GM12878 (cell line): ENCODE data around the gene TEDC1. TPM values are rescaled to one million over a fixed set of nuclear protein-coding genes. Genes with fewer than 3 reads are reported as not detected.

Source experiments
- ATAC-seq: fragments of 200-7000 bp; cut with Tn5 transposase; 3 replicates; pipeline ENCODE4 v1.9.1; 2020; ENCODE audit warnings: mild to moderate bottlenecking, moderate library complexity
- BruUV-seq: library from RNA; stranded (reverse); fragments of 400-500 nt; replicated peaks from 2 replicates; lab custom pipeline; 2021; lab: Mats Ljungman, UMichigan
- CTCF ChIA-PET: fragments of 300-600 bp; sonication (Branson Sonifier 250); formaldehyde crosslinking; extraction: SDS; loops from one replicate; lab custom pipeline; 2021; ENCODE audit warnings: inconsistent platforms; lab: Yijun Ruan, JAX
- POLR2A ChIA-PET: fragments of 350-600 bp; formaldehyde crosslinking; extraction: SDS; loops from one replicate; lab custom pipeline; 2021; ENCODE audit warnings: inconsistent platforms; lab: Charles Lee
- RAD21 ChIA-PET: fragments of 300-600 bp; sonication (Branson Sonifier 250); formaldehyde crosslinking; loops from one replicate; lab custom pipeline; 2023; ENCODE audit warnings: antibody characterized with exemption; ENCODE audit not compliant: unreplicated experiment; lab: Charles Lee
- SMC1A ChIA-PET: fragments of 300-600 bp; sonication (Branson Sonifier 250); formaldehyde crosslinking; loops from one replicate; lab custom pipeline; 2023; ENCODE audit not compliant: unreplicated experiment, uncharacterized antibody; lab: Charles Lee
- DNase-seq: peaks from one replicate; pipeline ENCODE4 v3.0.0-alpha.2; 2011; ENCODE audit warnings: low read depth, low spot score
- FAIRE-seq: peaks from 3 replicates; lab custom pipeline; 2011; peaks lifted over from hg19 to GRCh38; lab: Jason Lieb, UNC
- H2AFZ ChIP-seq: 2 replicates; pipeline ENCODE4 v1.6.0; 2011; ENCODE audit warnings: low read depth, low read length, control low read depth; ENCODE audit not compliant: control insufficient read depth
- H3K27ac ChIP-seq: 2 replicates; pipeline ENCODE4 v1.5.1; 2011; ENCODE audit warnings: control low read depth; ENCODE audit not compliant: control insufficient read depth, insufficient read depth
- H3K27me3 ChIP-seq, 2 experiments: replicated peaks in 1 of 2; 2 replicates each; pipeline versions ENCODE4 v1.6.0 to v1.6.1; 2011; ENCODE audit warnings: low read length in 1 of 2; ENCODE audit not compliant: control insufficient read depth in 2 of 2, insufficient read depth in 2 of 2
- H3K36me3 ChIP-seq, 2 experiments: 2 replicates each; pipeline ENCODE4 v1.5.1; 2011; ENCODE audit warnings: low read length in 1 of 2; ENCODE audit not compliant: control insufficient read depth in 2 of 2, insufficient read depth in 2 of 2
- H3K4me1 ChIP-seq: 2 replicates; pipeline ENCODE4 v1.6.1; 2011; ENCODE audit warnings: mild to moderate bottlenecking, low read length, moderate library complexity, mixed read lengths; ENCODE audit not compliant: control insufficient read depth, insufficient read depth
- H3K4me2 ChIP-seq: 2 replicates; pipeline ENCODE4 v1.6.0; 2011; ENCODE audit warnings: control low read depth; ENCODE audit not compliant: control insufficient read depth, insufficient read depth
- H3K4me3 ChIP-seq: fragments of 200-600 bp; sonication (generic); 2 replicates; pipeline ENCODE4 v1.5.1; 2016
- H3K79me2 ChIP-seq: 2 replicates; pipeline ENCODE4 v1.6.0; 2011; ENCODE audit warnings: low read length; ENCODE audit not compliant: control insufficient read depth, insufficient read depth
- H3K9ac ChIP-seq: 2 replicates; pipeline ENCODE4 v1.8.0; 2011; ENCODE audit warnings: low read length, control low read depth, mixed read lengths; ENCODE audit not compliant: control insufficient read depth, insufficient read depth
- H3K9me3 ChIP-seq: replicated peaks from 3 replicates; pipeline ENCODE4 v1.5.1; 2011; ENCODE audit warnings: mild to moderate bottlenecking, low read length; ENCODE audit not compliant: control insufficient read depth, insufficient read depth
- H4K20me1 ChIP-seq: 2 replicates; pipeline ENCODE4 v1.6.0; 2011; ENCODE audit not compliant: control insufficient read depth, insufficient read depth
- ATF7 ChIP-seq: fragments of 450-650 bp; IDR thresholded peaks from 2 replicates; pipeline ENCODE4 v1.6.1; 2016; ENCODE audit warnings: low read depth, mild to moderate bottlenecking
- CREM ChIP-seq: IDR thresholded peaks from 2 replicates; pipeline ENCODE4 v1.6.1; 2014; ENCODE audit warnings: antibody characterized with exemption, low read depth
- DPF2 ChIP-seq: fragments of 450-650 bp; IDR thresholded peaks from 2 replicates; pipeline ENCODE4 v1.6.1; 2017; ENCODE audit warnings: mild to moderate bottlenecking
- NFIC ChIP-seq: IDR thresholded peaks from 2 replicates; pipeline ENCODE4 v1.6.1; 2012; ENCODE audit warnings: low read depth, mild to moderate bottlenecking, inconsistent platforms, low read length, moderate library complexity
- PAX5 ChIP-seq: IDR thresholded peaks from 2 replicates; pipeline ENCODE4 v1.6.1; 2011; ENCODE audit warnings: low read depth, low read length, borderline replicate concordance
- RUNX3 ChIP-seq: IDR thresholded peaks from 2 replicates; pipeline ENCODE4 v1.6.1; 2012; ENCODE audit warnings: low read length, inconsistent platforms
- SMAD5 ChIP-seq: IDR thresholded peaks from 2 replicates; pipeline ENCODE4 v1.6.1; 2016; ENCODE audit warnings: antibody characterized with exemption, low read depth
- STAT3 ChIP-seq: IDR thresholded peaks from 2 replicates; pipeline ENCODE4 v1.6.1; 2011; ENCODE audit warnings: low read depth, low read length, improper control_type of control experiment
- TARDBP ChIP-seq: IDR thresholded peaks from 2 replicates; pipeline ENCODE4 v1.6.1; 2016; ENCODE audit warnings: borderline replicate concordance
- USF2 ChIP-seq: IDR thresholded peaks from 2 replicates; pipeline ENCODE4 v1.6.1; 2011; ENCODE audit warnings: low read depth, low read length, improper control_type of control experiment, borderline replicate concordance
- WGBS: methylation state at CpG from one replicate; pipeline ENCODE4 v1.1.6; 2016; ENCODE audit warnings: low lambda C conversion rate; ENCODE audit not compliant: insufficient replicate concordance, insufficient coverage; ENCODE audit errors: missing lambda C conversion rate; 5-methylcytosine and 5-hydroxymethylcytosine counted together
- in situ Hi-C: fragments of 300-500 bp; cut with MboI; formaldehyde crosslinking; loops from 9 replicates; pipeline ENCODE4 v1.14.3; 2018; ENCODE audit warnings: mixed read lengths
- intact Hi-C: fragments of 100-400 bp; cut with micrococcal nuclease; formaldehyde crosslinking; loops from one replicate; pipeline ENCODE4 v1.14.2; 2022; ENCODE audit not compliant: unreplicated experiment
- polyA plus RNA-seq, 11 experiments: library from polyadenylated mRNA; depleted of rRNA in 4 of 11; unstranded in 6 of 11; stranded (reverse) in 5 of 11; fragments of >200 nt; fragmentation: Nextera tagmentation in 4 of 11; fragmentation: Illumina TruSeq in 1 of 11; extraction: Ambion mirVana in 4 of 11; extraction: Trizol in 1 of 11; gene quantifications; 1 replicate in 1 of 11; 2 replicates in 10 of 11; pipeline versions ENCODE4 v1.2.1 to v1.2.3, GENCODE V29; 2011 to 2016; ENCODE audit warnings: inconsistent platforms in 2 of 11, missing spikeins in 2 of 11, low read depth in 1 of 11
- total RNA-seq, 4 experiments: library from RNA; depleted of rRNA in 3 of 4; stranded (reverse); fragments of >200 nt in 3 of 4; fragmentation: Illumina TruSeq in 1 of 4; extraction: Trizol in 1 of 4; gene quantifications; 2 replicates each; pipeline versions ENCODE4 v1.2.1 to v1.2.3, GENCODE V29; 2013 to 2021

TEDC1 gene
- total and polyA plus RNA-seq, 10 of the 15 experiments (the other 5 are each of a cell fraction or from before 2014, with no cell fraction given) = 0.19 to 34.2 (median 14.5) TPM

GRCh38 chr14:105497671-105498429 lies 6.8 kb downstream of the TEDC1 start:
- no peak for ATAC-seq
- ChIA-PET SMC1A (no interaction called here), CTCF (interaction anchor here (1.1 kb wide), 1 partner anchor 17 kb away, joined by 3 read pairs; no protein-coding TSS in a partner anchor), POLR2A (no interaction called here), RAD21 (no interaction called here)
- BruUV-seq = no TSS peak
- Histone ChIP-seq H3K4me3 (no peak overlapping the region), H3K9me3 (no peaks in the 10 kb centered on the region), H2AFZ (no peak overlapping the region), H3K79me2 (no peaks in the 10 kb centered on the region), H3K9ac (no peak overlapping the region), H3K27ac (no peak overlapping the region), H3K36me3 (no peaks in the 10 kb centered on the region; a peak in 1 of 4 replicates)
- no peak for DNase-seq
- 95% methylated on average over 29 of the region's 31 CpGs for WGBS
- TF ChIP-seq DPF2 = no peak
- no peak for TF ChIP-seq NFIC
- TF ChIP-seq STAT3 = no peak
- no peak for TF ChIP-seq SMAD5
- TF ChIP-seq ATF7 = no peak
- TF ChIP-seq PAX5 = no peak
- TF ChIP-seq TARDBP = no peak
- no peak for TF ChIP-seq USF2
- TF ChIP-seq CREM = no peak
- no peak for TF ChIP-seq RUNX3
- TF ChIP-seq, all 136 proteins: peak for 0
- H3K4me1 ChIP-seq = no peaks in the 10 kb centered on the region
- intact Hi-C loops (no loop called here), in situ Hi-C loops (no loop called here)
- H3K27me3 ChIP-seq = no peaks in the 10 kb centered on the region
- no peak for FAIRE-seq
- no peaks in the 10 kb centered on the region for H4K20me1 ChIP-seq
- no peak overlapping the region for H3K4me2 ChIP-seq
